HepG2 (cell line): ENCODE data around the gene BOLL. TPM values are rescaled to one million over a fixed set of nuclear protein-coding genes. Genes with fewer than 3 reads are reported as not detected.
A peak's percentile ranks its signal among the peaks of the same experiment; 100 is the strongest.

Experiments used
- ATF1 ChIP-seq: IDR thresholded peaks from 2 replicates; pipeline ENCODE4 v1.6.1; 2016; ENCODE audit warnings: mild to moderate bottlenecking, control low read depth
- CTCF ChIP-seq: sonication (generic); formaldehyde crosslinking; IDR thresholded peaks from 2 replicates; pipeline ENCODE4 v1.5.0; 2020; ENCODE audit warnings: mild to moderate bottlenecking, missing genetic modification reagents, moderate library complexity
- FOXP1 ChIP-seq, 2 experiments: fragments of 450-650 bp in 1 of 2; IDR thresholded peaks; 2 replicates each; pipeline ENCODE4 v1.6.1; 2017 to 2018; ENCODE audit warnings: antibody characterized with exemption in 1 of 2
- RBM39 ChIP-seq: fragments of 200-400 bp; formaldehyde crosslinking; IDR thresholded peaks from one replicate; pipeline ENCODE4 v1.6.1; 2018; ENCODE audit warnings: antibody characterized with exemption, mild to moderate bottlenecking, low read depth, low read length; ENCODE audit not compliant: poor library complexity, severe bottlenecking
- RFX5 ChIP-seq: IDR thresholded peaks from 2 replicates; pipeline ENCODE4 v1.6.1; 2011; ENCODE audit warnings: low read depth, low read length, improper control_type of control experiment
- SALL1 ChIP-seq: sonication (generic); formaldehyde crosslinking; IDR thresholded peaks from 2 replicates; pipeline ENCODE4 v1.8.0; 2022; ENCODE audit warnings: mild to moderate bottlenecking, missing genetic modification reagents
- SNAPC4 ChIP-seq: sonication (generic); formaldehyde crosslinking; IDR thresholded peaks from 2 replicates; pipeline ENCODE4 v1.4.0; 2020; ENCODE audit warnings: mild to moderate bottlenecking, missing genetic modification reagents
- ZNF143 ChIP-seq: sonication (generic); formaldehyde crosslinking; IDR thresholded peaks from 2 replicates; pipeline ENCODE4 v1.4.0; 2020; ENCODE audit warnings: missing genetic modification reagents
- ZNF251 ChIP-seq: sonication (generic); formaldehyde crosslinking; IDR thresholded peaks from 2 replicates; pipeline ENCODE4 v1.9.0; 2021; ENCODE audit warnings: mild to moderate bottlenecking, missing genetic modification reagents
- ZNF382 ChIP-seq: sonication (generic); formaldehyde crosslinking; IDR thresholded peaks from 2 replicates; pipeline ENCODE4 v1.5.0; 2020; ENCODE audit warnings: missing genetic modification reagents, mild to moderate bottlenecking, borderline replicate concordance
- ZNF549 ChIP-seq: sonication (generic); formaldehyde crosslinking; IDR thresholded peaks from 2 replicates; pipeline ENCODE4 v1.5.0; 2020; ENCODE audit warnings: missing genetic modification reagents
- ZNF672 ChIP-seq: sonication (generic); formaldehyde crosslinking; IDR thresholded peaks from 2 replicates; pipeline ENCODE4 v1.8.1; 2022; ENCODE audit warnings: missing genetic modification reagents
- ZSCAN20 ChIP-seq: sonication (generic); formaldehyde crosslinking; IDR thresholded peaks from 2 replicates; pipeline ENCODE4 v1.4.0; 2020; ENCODE audit warnings: missing genetic modification reagents, mild to moderate bottlenecking, borderline replicate concordance
- polyA plus RNA-seq, 8 experiments: library from polyadenylated mRNA; depleted of rRNA in 3 of 8; stranded (reverse) in 7 of 8; unstranded in 1 of 8; fragments of >200 nt; fragmentation: Illumina TruSeq in 4 of 8; extraction: Trizol in 4 of 8; gene quantifications; 2 replicates each; pipeline versions ENCODE4 v1.2.1 to v1.2.3, GENCODE V29; 2011 to 2016; ENCODE audit warnings: low read depth in 4 of 8, missing spikeins in 1 of 8, mixed read lengths in 1 of 8; ENCODE audit not compliant: insufficient read depth in 1 of 8
- total RNA-seq, 5 experiments: library from RNA; depleted of rRNA; stranded (reverse); fragments of >200 nt; fragmentation: Illumina TruSeq; extraction: Trizol; gene quantifications; 2 replicates each; pipeline ENCODE4 v1.2.3, GENCODE V29; 2016; ENCODE audit warnings: low read depth in 1 of 5
- TF ChIP-seq, protein P1 (sequence below): fragments of 450-650 bp; IDR thresholded peaks from 2 replicates; pipeline ENCODE4 v1.6.1; 2016
- TF ChIP-seq, protein P2 (sequence below): IDR thresholded peaks from 2 replicates; pipeline ENCODE4 v1.6.1; 2016; ENCODE audit warnings: missing compliant biosample characterization, missing genetic modification reagents, borderline replicate concordance
- TF ChIP-seq, protein P3 (sequence below): sonication (generic); formaldehyde crosslinking; IDR thresholded peaks from 2 replicates; pipeline ENCODE4 v1.4.0; 2020; ENCODE audit warnings: missing genetic modification reagents, borderline replicate concordance

BOLL gene
- total and polyA plus RNA-seq, 2 of the 13 experiments (the other 11 are each of a cell fraction or from before 2014, with no cell fraction given): not detected

DNA sequence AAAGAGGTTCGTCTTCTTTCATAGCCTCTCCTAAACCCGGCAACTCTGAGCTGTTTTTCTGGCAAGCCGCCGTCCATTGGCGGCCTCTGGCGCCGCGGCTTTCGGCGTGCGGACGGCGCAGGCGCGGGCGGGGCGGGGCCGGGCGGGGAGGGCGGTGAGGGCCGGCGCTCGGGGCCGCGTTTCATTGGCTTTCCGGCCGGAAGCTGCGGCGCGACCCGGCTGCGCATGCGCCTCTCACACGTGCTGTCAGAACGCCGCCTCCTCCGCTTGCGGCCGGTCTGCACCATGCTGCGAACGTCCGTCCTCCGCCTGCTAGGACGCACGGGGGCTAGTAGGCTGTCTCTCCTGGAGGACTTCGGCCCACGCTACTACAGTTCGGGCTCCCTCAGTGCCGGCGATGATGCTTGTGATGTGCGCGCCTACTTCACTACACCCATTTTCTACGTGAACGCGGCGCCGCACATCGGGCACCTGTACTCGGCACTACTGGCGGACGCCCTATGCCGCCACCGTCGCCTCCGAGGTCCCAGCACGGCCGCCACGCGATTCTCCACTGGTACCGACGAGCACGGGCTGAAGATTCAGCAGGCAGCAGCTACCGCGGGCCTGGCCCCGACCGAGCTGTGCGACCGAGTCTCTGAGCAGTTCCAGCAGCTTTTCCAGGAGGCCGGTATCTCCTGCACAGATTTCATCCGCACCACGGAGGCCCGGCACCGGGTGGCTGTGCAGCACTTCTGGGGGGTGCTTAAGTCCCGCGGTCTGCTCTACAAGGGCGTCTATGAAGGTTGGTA lies 79.8 kb downstream of the BOLL start, which contains the start of gene MARS2 (continued):
- peak; percentile 83 for TF ChIP-seq SNAPC4 (CRISPR knock-in tag)
- no peak; the same call in 1 of the 2 replicates for TF ChIP-seq RFX5
- peak; percentile 93 for TF ChIP-seq SALL1 (CRISPR knock-in tag)
- TF ChIP-seq ATF1 (CRISPR knock-in tag): no peak
- TF ChIP-seq, protein P1, sequence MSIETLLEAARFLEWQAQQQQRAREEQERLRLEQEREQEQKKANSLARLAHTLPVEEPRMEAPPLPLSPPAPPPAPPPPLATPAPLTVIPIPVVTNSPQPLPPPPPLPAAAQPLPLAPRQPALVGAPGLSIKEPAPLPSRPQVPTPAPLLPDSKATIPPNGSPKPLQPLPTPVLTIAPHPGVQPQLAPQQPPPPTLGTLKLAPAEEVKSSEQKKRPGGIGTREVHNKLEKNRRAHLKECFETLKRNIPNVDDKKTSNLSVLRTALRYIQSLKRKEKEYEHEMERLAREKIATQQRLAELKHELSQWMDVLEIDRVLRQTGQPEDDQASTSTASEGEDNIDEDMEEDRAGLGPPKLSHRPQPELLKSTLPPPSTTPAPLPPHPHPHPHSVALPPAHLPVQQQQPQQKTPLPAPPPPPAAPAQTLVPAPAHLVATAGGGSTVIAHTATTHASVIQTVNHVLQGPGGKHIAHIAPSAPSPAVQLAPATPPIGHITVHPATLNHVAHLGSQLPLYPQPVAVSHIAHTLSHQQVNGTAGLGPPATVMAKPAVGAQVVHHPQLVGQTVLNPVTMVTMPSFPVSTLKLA: peak; percentile 79
- TF ChIP-seq ZNF672 (CRISPR knock-in tag): no peak
- no peak for TF ChIP-seq FOXP1 (IDR thresholded peaks at IDR 0.05)
- no peak for TF ChIP-seq FOXP1 (CRISPR knock-in tag; IDR thresholded peaks at IDR 0.05)
- TF ChIP-seq ZNF251 (CRISPR knock-in tag): no peak
- TF ChIP-seq ZNF549 (CRISPR knock-in tag): no peak
- TF ChIP-seq, protein P2, sequence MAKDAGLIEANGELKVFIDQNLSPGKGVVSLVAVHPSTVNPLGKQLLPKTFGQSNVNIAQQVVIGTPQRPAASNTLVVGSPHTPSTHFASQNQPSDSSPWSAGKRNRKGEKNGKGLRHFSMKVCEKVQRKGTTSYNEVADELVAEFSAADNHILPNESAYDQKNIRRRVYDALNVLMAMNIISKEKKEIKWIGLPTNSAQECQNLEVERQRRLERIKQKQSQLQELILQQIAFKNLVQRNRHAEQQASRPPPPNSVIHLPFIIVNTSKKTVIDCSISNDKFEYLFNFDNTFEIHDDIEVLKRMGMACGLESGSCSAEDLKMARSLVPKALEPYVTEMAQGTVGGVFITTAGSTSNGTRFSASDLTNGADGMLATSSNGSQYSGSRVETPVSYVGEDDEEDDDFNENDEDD (CRISPR knock-in tag): peak; percentile 81
- no peak for TF ChIP-seq RBM39
- TF ChIP-seq ZSCAN20 (CRISPR knock-in tag): no peak
- no peak for TF ChIP-seq ZNF143 (CRISPR knock-in tag)
- TF ChIP-seq, protein P3, sequence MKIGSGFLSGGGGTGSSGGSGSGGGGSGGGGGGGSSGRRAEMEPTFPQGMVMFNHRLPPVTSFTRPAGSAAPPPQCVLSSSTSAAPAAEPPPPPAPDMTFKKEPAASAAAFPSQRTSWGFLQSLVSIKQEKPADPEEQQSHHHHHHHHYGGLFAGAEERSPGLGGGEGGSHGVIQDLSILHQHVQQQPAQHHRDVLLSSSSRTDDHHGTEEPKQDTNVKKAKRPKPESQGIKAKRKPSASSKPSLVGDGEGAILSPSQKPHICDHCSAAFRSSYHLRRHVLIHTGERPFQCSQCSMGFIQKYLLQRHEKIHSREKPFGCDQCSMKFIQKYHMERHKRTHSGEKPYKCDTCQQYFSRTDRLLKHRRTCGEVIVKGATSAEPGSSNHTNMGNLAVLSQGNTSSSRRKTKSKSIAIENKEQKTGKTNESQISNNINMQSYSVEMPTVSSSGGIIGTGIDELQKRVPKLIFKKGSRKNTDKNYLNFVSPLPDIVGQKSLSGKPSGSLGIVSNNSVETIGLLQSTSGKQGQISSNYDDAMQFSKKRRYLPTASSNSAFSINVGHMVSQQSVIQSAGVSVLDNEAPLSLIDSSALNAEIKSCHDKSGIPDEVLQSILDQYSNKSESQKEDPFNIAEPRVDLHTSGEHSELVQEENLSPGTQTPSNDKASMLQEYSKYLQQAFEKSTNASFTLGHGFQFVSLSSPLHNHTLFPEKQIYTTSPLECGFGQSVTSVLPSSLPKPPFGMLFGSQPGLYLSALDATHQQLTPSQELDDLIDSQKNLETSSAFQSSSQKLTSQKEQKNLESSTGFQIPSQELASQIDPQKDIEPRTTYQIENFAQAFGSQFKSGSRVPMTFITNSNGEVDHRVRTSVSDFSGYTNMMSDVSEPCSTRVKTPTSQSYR (CRISPR knock-in tag): 0 out of 2 replicates have a peak, but pooled peaks have one; percentile 8
- TF ChIP-seq ZNF382 (CRISPR knock-in tag): no peak
- peak; percentile 42 for TF ChIP-seq CTCF (CRISPR knock-in tag)
